NCI-H524 (cell line): ENCODE data around the gene PPP6R1.
A peak's percentile ranks its signal among the peaks of the same experiment; 100 is the strongest.

ENCODE experiments used
- DNase-seq, 2 experiments: peaks; one replicate each; lab custom pipeline; 2025; lab: John Stamatoyannopoulos, UW

The PPP6R1 gene

GRCh38 chr19:55258828-55259539 is at the start of gene PPP6R1:
Gene PPP6R1 (minus strand): TSS chr19:55259017. CDS start chr19:55247103, 11,914 bp downstream.
- peak; percentile 98 to 99 for DNase-seq

GRCh38 chr19:55308281-55308680 is 49.5 kb upstream of the PPP6R1 start:
- DNase-seq, result no peak

DNA sequence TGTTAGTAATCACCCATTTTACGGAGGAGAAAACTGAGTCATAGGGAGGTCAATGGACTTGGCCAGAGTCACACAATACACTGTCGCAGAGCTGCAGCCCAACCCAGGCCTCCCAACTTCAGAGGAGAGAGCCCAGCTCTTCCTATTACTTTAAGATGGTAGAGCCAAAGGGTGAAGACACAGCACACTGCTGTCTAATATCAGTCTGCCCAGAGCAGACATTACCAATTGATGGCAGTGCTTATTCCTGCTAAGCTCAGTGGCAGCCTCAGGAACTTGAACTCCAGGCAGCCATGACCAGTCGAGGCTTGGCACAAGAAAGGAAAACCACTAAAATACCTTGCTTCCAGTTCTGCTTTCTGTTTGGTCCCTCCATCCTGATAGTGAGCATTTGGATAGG is 47.9 kb upstream of the PPP6R1 start:
- DNase-seq, result no peak

GRCh38 chr19:55305983-55306562 is 47.3 kb upstream of the PPP6R1 start:
- no peak for DNase-seq

DNA sequence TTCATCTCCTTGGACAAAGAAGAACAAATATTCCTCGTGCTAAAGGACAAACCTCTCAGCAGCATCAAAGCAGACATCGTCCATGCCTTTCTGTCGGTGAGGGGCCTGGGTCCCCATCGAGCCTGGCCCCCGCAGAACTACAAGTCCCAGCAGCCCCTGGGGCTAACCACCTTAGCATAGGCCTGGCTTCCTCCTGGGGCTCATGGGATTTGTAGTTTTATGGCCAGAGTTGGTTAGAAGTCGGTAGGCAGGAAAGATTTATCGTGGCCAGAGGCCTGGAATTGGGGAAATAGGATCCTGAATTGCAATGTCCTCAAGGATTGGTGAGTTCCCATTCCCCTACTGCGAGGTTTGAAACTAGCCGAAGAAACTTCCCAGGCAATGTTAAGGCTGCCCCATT is 46.7 kb upstream of the PPP6R1 start:
- peak in 1 of 2 experiments; percentile 44 for DNase-seq

GRCh38 chr19:55304980-55305379 is 46.2 kb upstream of the PPP6R1 start:
- DNase-seq, result no peak

DNA sequence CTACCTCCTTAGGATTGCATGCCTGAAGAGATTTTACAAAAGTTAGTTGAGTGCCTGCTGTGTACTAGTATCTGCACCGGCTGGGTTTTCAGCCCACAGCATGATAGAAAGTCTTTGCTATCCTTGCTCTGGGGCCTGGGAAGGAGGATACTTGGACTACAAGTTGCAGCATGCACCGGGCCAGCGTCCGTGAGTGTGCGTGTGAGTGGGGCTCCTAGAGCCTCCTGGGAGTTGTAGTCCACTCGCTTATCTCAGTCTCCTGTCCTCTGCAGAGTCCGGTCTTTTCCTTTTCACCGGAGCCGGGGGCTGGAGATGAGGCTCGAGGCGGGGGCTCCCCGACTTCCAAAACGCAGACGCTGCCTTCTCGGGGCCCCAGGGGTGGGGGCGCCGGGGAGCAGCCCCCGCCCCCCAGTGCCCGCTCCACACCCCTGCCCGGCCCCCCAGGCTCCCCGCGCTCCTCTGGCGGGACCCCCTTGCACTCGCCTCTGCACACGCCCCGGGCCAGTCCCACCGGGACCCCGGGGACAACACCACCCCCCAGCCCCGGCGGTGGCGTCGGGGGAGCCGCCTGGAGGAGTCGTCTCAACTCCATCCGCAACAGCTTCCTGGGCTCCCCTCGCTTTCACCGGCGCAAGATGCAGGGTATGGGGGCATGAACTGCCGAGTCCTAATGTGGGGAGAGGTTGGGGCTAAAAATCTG is 45.6 kb upstream of the PPP6R1 start:
- DNase-seq, result peak in 1 of 2 experiments; percentile 67

DNA sequence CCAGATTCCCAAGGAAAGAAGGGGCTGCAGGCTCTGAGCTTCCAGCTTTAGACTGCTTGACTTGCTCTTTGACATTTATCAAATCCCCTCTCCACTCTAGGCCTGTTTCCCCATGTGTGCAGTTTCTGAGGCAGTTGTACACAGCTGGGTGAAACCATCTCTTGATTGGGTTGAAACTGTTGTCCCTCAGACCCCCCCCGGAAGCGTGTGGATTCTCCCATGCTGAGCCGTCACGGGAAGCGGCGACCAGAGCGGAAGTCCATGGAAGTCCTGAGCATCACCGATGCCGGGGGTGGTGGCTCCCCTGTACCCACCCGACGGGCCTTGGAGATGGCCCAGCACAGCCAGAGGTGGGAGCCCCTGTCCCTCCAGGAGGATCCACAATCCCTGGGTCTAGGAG is 44.7 kb upstream of the PPP6R1 start:
- no peak for DNase-seq

DNA sequence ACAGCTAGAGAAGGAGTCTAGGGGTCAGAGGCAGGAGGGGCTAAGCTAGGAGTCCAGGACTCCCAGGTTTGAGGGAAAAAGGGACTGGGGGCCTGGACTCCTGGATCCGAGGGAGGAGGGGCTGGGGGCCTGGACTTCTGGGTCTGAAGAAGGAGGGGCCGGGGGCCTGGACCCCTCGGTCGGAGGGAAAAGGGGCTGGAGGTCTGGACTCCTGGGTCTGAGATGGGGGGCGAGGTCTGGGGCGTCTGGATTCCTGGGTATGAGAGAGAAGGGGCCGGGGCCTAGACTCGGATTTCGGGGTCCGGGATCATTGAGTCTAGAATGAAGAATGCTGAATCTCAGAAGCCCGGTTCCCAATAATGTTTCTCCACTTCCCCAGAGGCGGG is 43.5 kb upstream of the PPP6R1 start:
- DNase-seq, result no peak

- DNase-seq, result no peak
Observed at GRCh38 chr19:55301459-55302317, 42.9 kb upstream of the PPP6R1 start.

DNA sequence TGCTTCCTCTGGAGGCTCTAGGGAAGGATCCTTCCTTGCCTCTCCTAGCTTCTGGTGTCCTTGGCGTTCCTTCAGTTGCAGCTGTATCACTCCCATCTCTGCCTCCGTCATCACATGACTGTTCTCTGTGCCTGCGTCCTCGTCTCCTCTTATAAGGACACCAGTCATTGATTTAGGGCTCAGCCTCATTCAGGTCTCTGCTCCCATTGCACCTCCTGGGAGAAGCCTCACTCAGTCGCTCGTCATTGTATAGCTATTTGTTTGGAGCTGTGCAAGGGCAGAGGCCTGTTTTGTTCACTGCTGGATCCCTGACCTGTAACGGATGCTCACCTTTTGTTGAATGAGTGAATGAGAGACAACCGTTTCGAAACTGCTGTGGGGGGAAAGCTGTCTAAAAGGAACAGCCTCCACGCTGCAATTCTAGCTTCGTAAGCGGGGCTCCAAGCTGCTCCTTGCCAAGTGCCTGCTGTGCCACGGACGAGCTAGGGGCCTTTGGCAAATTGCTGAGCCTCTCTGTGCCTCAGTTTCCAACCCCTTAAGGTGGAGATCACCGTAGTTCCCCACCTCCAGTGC is 42.2 kb upstream of the PPP6R1 start:
- no peak for DNase-seq

DNA sequence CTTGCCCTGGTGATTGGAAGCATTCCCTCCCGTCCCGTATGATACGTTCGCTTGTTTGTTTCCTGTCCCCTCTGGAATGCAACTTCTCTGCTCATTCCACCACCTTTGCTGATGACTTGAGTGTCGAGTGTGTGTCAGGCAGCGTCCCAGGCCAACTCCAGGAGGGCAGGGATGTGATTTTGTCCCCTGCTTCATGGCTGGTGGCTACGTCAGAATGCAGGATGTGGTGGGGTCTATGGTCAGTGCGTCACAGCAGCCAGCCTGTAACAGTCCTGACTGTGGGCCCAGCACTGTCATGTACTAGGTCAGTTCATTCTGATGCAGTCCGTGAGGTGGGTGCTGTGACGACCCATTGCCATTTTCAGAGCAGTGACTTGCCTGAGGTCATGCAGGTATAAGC is 41.2 kb upstream of the PPP6R1 start:
- DNase-seq, result no peak

- no peak for DNase-seq
Observed at GRCh38 chr19:55297267-55297666, 38.5 kb upstream of the PPP6R1 start.

GRCh38 chr19:55289117-55289796 is 30.4 kb upstream of the PPP6R1 start:
- peak; percentile 15 to 60 for DNase-seq

GRCh38 chr19:55287361-55288079 is 28.7 kb upstream of the PPP6R1 start:
- DNase-seq, result no peak

GRCh38 chr19:55285229-55285890 is 26.5 kb upstream of the PPP6R1 start:
- DNase-seq, result no peak

DNA sequence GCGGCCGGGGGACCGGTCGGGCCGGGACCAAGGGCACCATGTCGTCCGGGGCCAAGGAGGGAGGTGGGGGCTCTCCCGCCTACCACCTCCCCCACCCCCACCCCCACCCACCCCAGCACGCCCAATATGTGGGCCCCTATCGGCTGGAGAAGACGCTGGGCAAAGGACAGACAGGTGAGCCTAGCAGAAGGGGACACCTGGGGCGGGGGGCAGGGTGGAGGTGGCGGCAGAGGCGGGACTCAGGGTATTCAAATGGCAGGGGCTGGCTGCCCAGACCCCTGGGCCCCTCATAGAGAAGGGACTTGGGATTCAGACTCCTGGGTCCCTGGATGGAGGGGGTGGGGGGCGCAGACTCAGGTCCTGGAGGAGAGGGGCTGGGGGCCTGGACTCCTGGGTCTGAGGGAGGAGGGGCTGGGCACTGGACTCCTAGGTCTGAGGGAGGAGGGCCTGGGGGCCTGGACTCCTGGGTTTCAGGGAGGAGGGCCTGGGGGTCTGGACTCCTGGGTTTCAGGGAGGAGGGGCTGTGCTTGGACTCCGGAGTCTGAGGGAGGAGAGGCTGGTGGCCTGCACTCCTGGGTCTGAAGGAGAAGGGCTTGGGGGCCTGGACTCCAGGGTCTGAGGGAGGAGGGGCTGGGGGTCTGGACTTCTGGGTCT is 25.7 kb upstream of the PPP6R1 start:
- DNase-seq, result no peak

- DNase-seq, result peak; percentile 73 to 83
Observed at GRCh38 chr19:55283548-55284377, 24.9 kb upstream of the PPP6R1 start, which contains the start of gene BRSK1. Gene BRSK1 (plus strand): TSS chr19:55283997. CDS start chr19:55284443, 446 bp downstream.
